K562 (cell line): ENCODE results near the gene BRINP1. TPM values are rescaled to one million over a fixed set of nuclear protein-coding genes. Genes with fewer than 3 reads are reported as not detected.

Source experiments
- ATAC-seq: fragments of 200-7000 bp; cut with Tn5 transposase; 3 replicates; pipeline ENCODE4 v1.9.1; 2020; ENCODE audit warnings: moderate library complexity
- BruUV-seq: library from RNA; stranded (reverse); fragments of 400-500 nt; replicated peaks from 2 replicates; lab custom pipeline; 2021; lab: Mats Ljungman, UMichigan
- CTCF ChIA-PET: fragments of 300-600 bp; formaldehyde crosslinking; extraction: SDS; loops from one replicate; lab custom pipeline; 2021; ENCODE audit warnings: low intra/inter-chr PET ratio; lab: Yijun Ruan, JAX
- POLR2A ChIA-PET: fragments of 300-600, 350-650 bp; sonication (Branson Sonifier 250); formaldehyde crosslinking; extraction: SDS; loops from one replicate; lab custom pipeline; 2021; ENCODE audit warnings: antibody characterized with exemption, inconsistent platforms; lab: Yijun Ruan, JAX
- DNase-seq, 4 experiments: peaks; one replicate each; pipeline versions ENCODE4 v3.0.0 to v3.0.0-alpha.2; 2011 to 2018; ENCODE audit warnings: low spot score in 3 of 4, mixed read lengths in 3 of 4; ENCODE audit errors: extremely low read depth in 1 of 4
- FAIRE-seq: peaks from 2 replicates; lab custom pipeline; 2011; peaks lifted over from hg19 to GRCh38; lab: Jason Lieb, UNC
- H2AFZ ChIP-seq: 2 replicates; pipeline ENCODE4 v1.6.0; 2011; ENCODE audit warnings: low read depth, low read length, control low read depth, inconsistent platforms
- H3K27ac ChIP-seq: fragments of 200-600 bp; 3 replicates; pipeline ENCODE4 v1.8.0; 2011; ENCODE audit warnings: low read depth, mild to moderate bottlenecking, control low read depth, inconsistent platforms, low read length, moderate library complexity, mixed read lengths; ENCODE audit errors: extremely low read depth
- H3K27me3 ChIP-seq, 2 experiments: fragments of 300-600 bp in 1 of 2; 2 replicates in 1 of 2; 3 replicates in 1 of 2; pipeline versions ENCODE4 v1.6.0 to v1.8.0; 2011; ENCODE audit warnings: inconsistent platforms in 2 of 2, low read length in 2 of 2, mild to moderate bottlenecking in 1 of 2, mixed read lengths in 1 of 2, moderate library complexity in 1 of 2; ENCODE audit not compliant: control insufficient read depth in 2 of 2, insufficient read depth in 2 of 2
- H3K36me3 ChIP-seq: fragments of 300-600 bp; 3 replicates; pipeline ENCODE4 v1.8.0; 2011; ENCODE audit warnings: mild to moderate bottlenecking, low read length, inconsistent platforms; ENCODE audit not compliant: control insufficient read depth, insufficient read depth
- H3K4me1 ChIP-seq, 2 experiments: fragments of 200-600 bp in 1 of 2; replicated peaks in 1 of 2; 2 replicates in 1 of 2; 3 replicates in 1 of 2; pipeline versions ENCODE4 v1.5.1 to v1.8.0; 2011; ENCODE audit warnings: inconsistent platforms in 2 of 2, low read length in 2 of 2, mild to moderate bottlenecking in 1 of 2, mixed read lengths in 1 of 2, moderate library complexity in 1 of 2; ENCODE audit not compliant: control insufficient read depth in 2 of 2, insufficient read depth in 2 of 2
- H3K4me2 ChIP-seq: 2 replicates; pipeline ENCODE4 v1.6.1; 2011; ENCODE audit warnings: low read length, control low read depth, inconsistent platforms, mixed read lengths; ENCODE audit not compliant: insufficient read depth
- H3K4me3 ChIP-seq: fragments of 200-600 bp; sonication (generic), shearing (Covaris generic); 2 replicates; pipeline ENCODE4 v1.5.1; 2016; ENCODE audit warnings: control low read depth, inconsistent platforms
- H3K79me2 ChIP-seq: fragments of 200-600 bp; 3 replicates; pipeline ENCODE4 v1.8.0; 2011; ENCODE audit warnings: low read length, inconsistent platforms; ENCODE audit not compliant: control insufficient read depth, insufficient read depth
- H3K9ac ChIP-seq, 2 experiments: 2 replicates each; pipeline versions ENCODE4 v1.6.0 to v1.6.1; 2011; ENCODE audit warnings: low read depth in 2 of 2, low read length in 2 of 2, control low read depth in 1 of 2, inconsistent platforms in 1 of 2, mild to moderate bottlenecking in 1 of 2, mixed read lengths in 1 of 2; ENCODE audit not compliant: insufficient read depth in 1 of 2
- H3K9me1 ChIP-seq: one replicate; pipeline ENCODE4 v1.6.0; 2011; ENCODE audit warnings: inconsistent platforms, mild to moderate bottlenecking, low read length, moderate library complexity; ENCODE audit not compliant: control insufficient read depth, insufficient read depth
- H3K9me3 ChIP-seq: replicated peaks from 2 replicates; pipeline ENCODE4 v1.5.1; 2011; ENCODE audit warnings: low read depth, low read length, inconsistent platforms; ENCODE audit not compliant: control insufficient read depth, insufficient read depth
- H4K20me1 ChIP-seq: replicated peaks from 2 replicates; pipeline ENCODE4 v1.6.1; 2011; ENCODE audit warnings: low read length, inconsistent platforms, mixed read lengths; ENCODE audit not compliant: control insufficient read depth, insufficient read depth
- BACH1 ChIP-seq: fragments of 200-800 bp; sonication (Bioruptor generic); IDR thresholded peaks from 2 replicates; pipeline ENCODE4 v1.6.1; 2016; ENCODE audit warnings: missing genetic modification characterization, missing compliant biosample characterization
- FOXK2 ChIP-seq, 2 experiments: fragments of 450-650 bp; IDR thresholded peaks in 1 of 2; conservative IDR thresholded peaks in 1 of 2; 2 replicates each; pipeline ENCODE4 v1.6.1; 2016; ENCODE audit warnings: low read depth in 2 of 2, mild to moderate bottlenecking in 1 of 2
- SLC30A9 ChIP-seq: fragments of 250-450 bp; sonication (Bioruptor Pico); IDR thresholded peaks from 2 replicates; pipeline ENCODE4 v1.8.0; 2022; ENCODE audit warnings: mild to moderate bottlenecking, moderate library complexity
- SRSF7 ChIP-seq: fragments of 200-400 bp; formaldehyde crosslinking; optimal IDR thresholded peaks from 2 replicates; pipeline ENCODE3; 2017; ENCODE audit warnings: mild to moderate bottlenecking, low read depth, low read length
- ZNF124 ChIP-seq: sonication (generic); formaldehyde crosslinking; IDR thresholded peaks from 2 replicates; pipeline ENCODE4 v1.8.1; 2022; ENCODE audit warnings: missing genetic modification reagents
- ZNF197 ChIP-seq: fragments of 200-800 bp; sonication (Bioruptor generic); IDR thresholded peaks from 2 replicates; pipeline ENCODE4 v1.6.1; 2016; ENCODE audit warnings: low read depth, missing genetic modification characterization, missing compliant biosample characterization
- ZNF217 ChIP-seq: sonication (generic); formaldehyde crosslinking; IDR thresholded peaks from 2 replicates; pipeline ENCODE4 v1.8.0; 2022; ENCODE audit warnings: mild to moderate bottlenecking, missing genetic modification reagents
- WGBS: fragments of 100-300 bp; shearing (Covaris generic); methylation state at CpG from one replicate; pipeline ENCODE4 v1.1.6; 2016; ENCODE audit warnings: low coverage, mixed read lengths; ENCODE audit not compliant: insufficient coverage; ENCODE audit errors: missing lambda C conversion rate; 5-methylcytosine and 5-hydroxymethylcytosine counted together
- in situ Hi-C: fragments of 300-500 bp; cut with MboI; formaldehyde crosslinking; loops from 4 replicates; pipeline ENCODE4 v1.15.0; 2018; ENCODE audit warnings: inconsistent platforms, mixed read lengths
- intact Hi-C: fragments of 100-400 bp; cut with micrococcal nuclease; formaldehyde crosslinking; loops from 2 replicates; pipeline ENCODE4 v1.14.2; 2022
- polyA plus RNA-seq, 8 experiments: library from polyadenylated mRNA; depleted of rRNA in 4 of 8; stranded (reverse) in 5 of 8; unstranded in 3 of 8; fragments of >200 nt; fragmentation: Nextera tagmentation in 2 of 8; fragmentation: Illumina TruSeq in 1 of 8; extraction: Ambion mirVana in 2 of 8; extraction: Trizol in 1 of 8; gene quantifications; 2 replicates each; pipeline versions ENCODE4 v1.2.1 to v1.2.3, GENCODE V29; 2011 to 2014; ENCODE audit warnings: inconsistent platforms in 1 of 8, missing spikeins in 1 of 8
- total RNA-seq, 7 experiments: library from RNA; depleted of rRNA in 6 of 7; stranded (reverse); fragments of >200 nt in 6 of 7; fragmentation: Illumina TruSeq in 2 of 7; extraction: Trizol in 2 of 7; gene quantifications; 2 replicates each; pipeline versions ENCODE4 v1.2.1 to v1.2.3, GENCODE V29; 2011 to 2021; ENCODE audit warnings: low replicate concordance in 1 of 7
- TF ChIP-seq, protein P1 (sequence below): sonication (generic); formaldehyde crosslinking; IDR thresholded peaks from 2 replicates; pipeline ENCODE4 v1.8.1; 2022; ENCODE audit warnings: missing genetic modification reagents

BRINP1 gene
- total and polyA plus RNA-seq, 9 of the 15 experiments (the other 6 are each of a cell fraction or from before 2014, with no cell fraction given), result not detected

DNA sequence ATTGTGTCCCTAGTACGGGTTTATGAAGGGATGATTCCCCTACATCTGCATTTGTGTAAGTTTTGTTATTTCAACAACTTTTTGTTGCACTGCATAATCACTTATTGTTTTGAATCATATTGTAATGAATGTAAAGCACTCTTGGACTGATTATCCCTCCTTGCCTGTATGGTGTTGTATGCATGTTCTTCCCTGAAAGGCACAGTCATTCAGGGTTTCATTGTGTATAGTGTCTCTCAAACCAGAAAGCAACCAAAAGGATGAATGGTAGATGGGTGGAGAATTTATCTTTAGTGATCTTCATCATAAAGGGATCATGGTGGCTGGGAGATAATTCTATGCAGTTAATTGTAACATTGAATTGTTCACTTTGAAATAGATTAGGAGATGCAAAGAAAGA, 247.3 kb downstream of the BRINP1 start:
- in situ Hi-C loops, result no loop called here
- Histone ChIP-seq H3K4me3 (no peak overlapping the region), H3K9me3 (no peaks in the 10 kb centered on the region), H3K4me2 (no peak overlapping the region), H3K27me3 (no peaks in the 10 kb centered on the region), H3K79me2 (no peaks in the 10 kb centered on the region), H3K9me1 (no peaks in the 10 kb centered on the region), H3K36me3 (no peaks in the 10 kb centered on the region), H3K9ac (no peak overlapping the region), H3K27ac (no peak overlapping the region), H3K4me1 (no peaks in the 10 kb centered on the region), H4K20me1 (no peaks in the 10 kb centered on the region), H2AFZ (no peak overlapping the region)
- no peak for DNase-seq
- no peak for FAIRE-seq
- 0% methylated on average over 1 of the region's 1 CpG for WGBS
- TF ChIP-seq ZNF197 (CRISPR knock-in tag) (no peak), ZNF217 (CRISPR knock-in tag) (no peak), SLC30A9 (CRISPR knock-in tag) (no peak), ZNF124 (CRISPR knock-in tag) (no peak), FOXK2 (conservative IDR thresholded peaks at IDR 0.05 in 1 of 2, IDR thresholded peaks at IDR 0.05 in 1 of 2; ENCODE audit: low read depth in 2 of 2) (no peak), BACH1 (tag) (no peak), SRSF7 (no peak)
- TF ChIP-seq, protein P1, sequence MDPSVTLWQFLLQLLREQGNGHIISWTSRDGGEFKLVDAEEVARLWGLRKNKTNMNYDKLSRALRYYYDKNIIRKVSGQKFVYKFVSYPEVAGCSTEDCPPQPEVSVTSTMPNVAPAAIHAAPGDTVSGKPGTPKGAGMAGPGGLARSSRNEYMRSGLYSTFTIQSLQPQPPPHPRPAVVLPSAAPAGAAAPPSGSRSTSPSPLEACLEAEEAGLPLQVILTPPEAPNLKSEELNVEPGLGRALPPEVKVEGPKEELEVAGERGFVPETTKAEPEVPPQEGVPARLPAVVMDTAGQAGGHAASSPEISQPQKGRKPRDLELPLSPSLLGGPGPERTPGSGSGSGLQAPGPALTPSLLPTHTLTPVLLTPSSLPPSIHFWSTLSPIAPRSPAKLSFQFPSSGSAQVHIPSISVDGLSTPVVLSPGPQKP (CRISPR knock-in tag), result no peak
- no TSS peak for BruUV-seq
- no peak for ATAC-seq
- POLR2A ChIA-PET, result no interaction called here
- intact Hi-C loops, result no loop called here
- CTCF ChIA-PET, result no interaction called here
